ENCODE data around the gene CCDC188.

Gene CCDC188

GRCh38 chr22:20124083-20124787 is 26.6 kb downstream of the CCDC188 start:
- H3K36me3 ChIP-seq (ENCODE audit: insufficient read depth, low read length), result peaks cover 82% of the 10 kb centered on the region

GRCh38 chr22:20123366-20124082 is 27.3 kb downstream of the CCDC188 start:
- 98% methylated on average over 13 of the region's 13 CpGs for WGBS
- no peaks in the 10 kb centered on the region for H3K9me3 ChIP-seq (ENCODE audit: insufficient read depth, low read depth, low read length)
- peaks cover 90% of the 10 kb centered on the region for H3K36me3 ChIP-seq (ENCODE audit: insufficient read depth, low read length)
- H3K27ac ChIP-seq (ENCODE audit: low read depth, low read length), result no peak overlapping the region
- H3K27me3 ChIP-seq (ENCODE audit: insufficient read depth, low read length), result no peaks in the 10 kb centered on the region
- H3K4me3 ChIP-seq (ENCODE audit: low read length), result no peak overlapping the region
- peaks cover 13% of the 10 kb centered on the region; the same call in 1 of the 2 replicates for H3K4me1 ChIP-seq (ENCODE audit: insufficient read depth, low read length)
- H3K9ac ChIP-seq (ENCODE audit: low read depth, low read length), result no peak overlapping the region

More at GRCh38 chr22:20124083-20124787, 26.6 kb downstream of the CCDC188 start:
- H3K9ac ChIP-seq (ENCODE audit: low read depth, low read length), result no peak overlapping the region
- no peaks in the 10 kb centered on the region for H3K9me3 ChIP-seq (ENCODE audit: insufficient read depth, low read depth, low read length)
- peaks cover 6% of the 10 kb centered on the region; the same call in 1 of the 2 replicates for H3K4me1 ChIP-seq (ENCODE audit: insufficient read depth, low read length)
- WGBS, result 95% methylated on average over 11 of the region's 11 CpGs
- H3K27ac ChIP-seq (ENCODE audit: low read depth, low read length), result no peak overlapping the region
- no peaks in the 10 kb centered on the region for H3K27me3 ChIP-seq (ENCODE audit: insufficient read depth, low read length)
- no peak overlapping the region for H3K4me3 ChIP-seq (ENCODE audit: low read length)

- no peak overlapping the region for H3K4me3 ChIP-seq (ENCODE audit: low read length)
- no peak overlapping the region for H3K9ac ChIP-seq (ENCODE audit: low read depth, low read length)
- no peaks in the 10 kb centered on the region for H3K27me3 ChIP-seq (ENCODE audit: insufficient read depth, low read length)
- peaks cover 79% of the 10 kb centered on the region for H3K36me3 ChIP-seq (ENCODE audit: insufficient read depth, low read length)
- no peak overlapping the region for H3K27ac ChIP-seq (ENCODE audit: low read depth, low read length)
- no peaks in the 10 kb centered on the region for H3K9me3 ChIP-seq (ENCODE audit: insufficient read depth, low read depth, low read length)
- WGBS, result 97% methylated on average over 22 of the region's 22 CpGs
- H3K4me1 ChIP-seq (ENCODE audit: insufficient read depth, low read length), result peaks cover 14% of the 10 kb centered on the region; the same call in 1 of the 2 replicates
Observed at GRCh38 chr22:20121856-20122415, 28.9 kb downstream of the CCDC188 start.

- peaks cover 14% of the 10 kb centered on the region; the same call in 1 of the 2 replicates for H3K4me1 ChIP-seq (ENCODE audit: insufficient read depth, low read length)
- H3K36me3 ChIP-seq (ENCODE audit: insufficient read depth, low read length), result peaks cover 70% of the 10 kb centered on the region
Observed at GRCh38 chr22:20118300-20119020, 32.4 kb downstream of the CCDC188 start.

GRCh38 chr22:20117633-20118299 is 33.1 kb downstream of the CCDC188 start:
- peak overlapping the region; percentile 94 for H3K4me3 ChIP-seq (ENCODE audit: low read length)
- peak overlapping the region; percentile 100 for H3K9ac ChIP-seq (ENCODE audit: low read depth, low read length)
- H3K4me1 ChIP-seq (ENCODE audit: insufficient read depth, low read length), result peaks cover 14% of the 10 kb centered on the region; the same call in 1 of the 2 replicates
- no peaks in the 10 kb centered on the region for H3K9me3 ChIP-seq (ENCODE audit: insufficient read depth, low read depth, low read length)
- H3K27ac ChIP-seq (ENCODE audit: low read depth, low read length), result peak overlapping the region; percentile 89
- H3K36me3 ChIP-seq (ENCODE audit: insufficient read depth, low read length), result peaks cover 73% of the 10 kb centered on the region
- WGBS, result under 1% methylated on average over 66 of the region's 66 CpGs
- no peaks in the 10 kb centered on the region for H3K27me3 ChIP-seq (ENCODE audit: insufficient read depth, low read length)

More at GRCh38 chr22:20118300-20119020, 32.4 kb downstream of the CCDC188 start:
- Histone ChIP-seq H3K4me3 (ENCODE audit: low read length) (peak overlapping the region; percentile 94), H3K27me3 (ENCODE audit: insufficient read depth, low read length) (no peaks in the 10 kb centered on the region), H3K9ac (ENCODE audit: low read depth, low read length) (peak overlapping the region; percentile 100), H3K27ac (ENCODE audit: low read depth, low read length) (peak overlapping the region; percentile 89), H3K9me3 (ENCODE audit: insufficient read depth, low read depth, low read length) (no peaks in the 10 kb centered on the region)
- WGBS, result 34% methylated on average over 6 of the region's 8 CpGs

GRCh38 chr22:20116951-20117632 is 33.8 kb downstream of the CCDC188 start, which contains the start of gene TRMT2A:
TRMT2A (minus strand) TSS chr22:20117226; CDS start chr22:20116906, 320 bp downstream.
- Histone ChIP-seq H3K27me3 (ENCODE audit: insufficient read depth, low read length) (no peaks in the 10 kb centered on the region), H3K9me3 (ENCODE audit: insufficient read depth, low read depth, low read length) (no peaks in the 10 kb centered on the region), H3K36me3 (ENCODE audit: insufficient read depth, low read length) (peaks cover 75% of the 10 kb centered on the region), H3K4me3 (ENCODE audit: low read length) (peak within 1 kb of the TSS; percentile 94), H3K9ac (ENCODE audit: low read depth, low read length) (peak within 1 kb of the TSS; percentile 100), H3K27ac (ENCODE audit: low read depth, low read length) (peak within 1 kb of the TSS; percentile 89), H3K4me1 (ENCODE audit: insufficient read depth, low read length) (peaks cover 14% of the 10 kb centered on the region; the same call in 1 of the 2 replicates)
- WGBS, result under 1% methylated on average over 88 of the region's 88 CpGs

- Histone ChIP-seq H3K9me3 (ENCODE audit: insufficient read depth, low read depth, low read length) (no peaks in the 10 kb centered on the region), H3K36me3 (ENCODE audit: insufficient read depth, low read length) (peaks cover 74% of the 10 kb centered on the region), H3K4me3 (ENCODE audit: low read length) (peak overlapping the region; percentile 94), H3K27me3 (ENCODE audit: insufficient read depth, low read length) (no peaks in the 10 kb centered on the region), H3K4me1 (ENCODE audit: insufficient read depth, low read length) (peaks cover 14% of the 10 kb centered on the region; the same call in 1 of the 2 replicates), H3K27ac (ENCODE audit: low read depth, low read length) (peak overlapping the region; percentile 83), H3K9ac (ENCODE audit: low read depth, low read length) (peak overlapping the region; percentile 100)
- WGBS, result 21% methylated on average over 27 of the region's 27 CpGs
Observed at GRCh38 chr22:20116376-20116950, 34.4 kb downstream of the CCDC188 start.

GRCh38 chr22:20115691-20116375 is 35.0 kb downstream of the CCDC188 start, which contains the start of gene RANBP1:
RANBP1 (plus strand) TSS chr22:20116104; CDS start chr22:20116185, 81 bp downstream.
- Histone ChIP-seq H3K4me3 (ENCODE audit: low read length) (peak within 1 kb of the TSS; percentile 94), H3K9me3 (ENCODE audit: insufficient read depth, low read depth, low read length) (no peaks in the 10 kb centered on the region), H3K4me1 (ENCODE audit: insufficient read depth, low read length) (peaks cover 14% of the 10 kb centered on the region; the same call in 1 of the 2 replicates), H3K27ac (ENCODE audit: low read depth, low read length) (peak within 1 kb of the TSS; percentile 83), H3K27me3 (ENCODE audit: insufficient read depth, low read length) (no peaks in the 10 kb centered on the region), H3K36me3 (ENCODE audit: insufficient read depth, low read length) (peaks cover 73% of the 10 kb centered on the region), H3K9ac (ENCODE audit: low read depth, low read length) (peak within 1 kb of the TSS; percentile 100)
- 87% methylated on average over 30 of the region's 30 CpGs for WGBS

All from HUES64 (cell line).